ELR (cell line): Measurements from ENCODE around the gene SPIRE1.
"Not testable (repeated sequence)": the region's sequence is repeated elsewhere in the genome, so short reads cannot be mapped to it uniquely, and the experiment has no call there.

Experiments used
- DNase-seq: peaks from one replicate; pipeline ENCODE4 v3.0.0-alpha.2; 2015; ENCODE audit warnings: low read depth

SPIRE1 gene

GRCh38 chr18:12598181-12598930 lies 59.6 kb downstream of the SPIRE1 start:
- peak; percentile 80 for DNase-seq

GRCh38 chr18:12597760-12598159 lies 60.1 kb downstream of the SPIRE1 start:
- DNase-seq = peak; percentile 97

- DNase-seq = no peak
Measured at GRCh38 chr18:12595571-12596255, 62.2 kb downstream of the SPIRE1 start.

- no peak for DNase-seq
Measured at GRCh38 chr18:12593866-12594265, 64.0 kb downstream of the SPIRE1 start.

GRCh38 chr18:12592597-12593127 lies 65.2 kb downstream of the SPIRE1 start:
- DNase-seq = no peak

- no peak for DNase-seq
Measured at GRCh38 chr18:12589448-12589847, 68.5 kb downstream of the SPIRE1 start.

- no peak for DNase-seq
Measured at GRCh38 chr18:12586956-12587355, 71.0 kb downstream of the SPIRE1 start.

GRCh38 chr18:12585218-12585617 lies 72.7 kb downstream of the SPIRE1 start:
- no peak for DNase-seq

- DNase-seq = no peak
Measured at GRCh38 chr18:12580630-12581342, 77.1 kb downstream of the SPIRE1 start.

- no peak for DNase-seq
Measured at GRCh38 chr18:12579775-12580174, 78.1 kb downstream of the SPIRE1 start.

- DNase-seq = no peak
Measured at GRCh38 chr18:12577848-12578247, 80.1 kb downstream of the SPIRE1 start.

- no peak for DNase-seq
Measured at GRCh38 chr18:12574494-12575185, 83.3 kb downstream of the SPIRE1 start.

GRCh38 chr18:12571630-12572029 lies 86.3 kb downstream of the SPIRE1 start:
- DNase-seq = no peak

GRCh38 chr18:12569791-12570190 lies 88.1 kb downstream of the SPIRE1 start:
- no peak for DNase-seq

- DNase-seq = no peak
Measured at GRCh38 chr18:12567849-12568248, 90.1 kb downstream of the SPIRE1 start.

GRCh38 chr18:12564861-12565260 lies 93.0 kb downstream of the SPIRE1 start:
- DNase-seq = no peak

- DNase-seq = no peak
Measured at GRCh38 chr18:12564378-12564777, 93.5 kb downstream of the SPIRE1 start.

GRCh38 chr18:12560600-12560999 lies 97.3 kb downstream of the SPIRE1 start:
- DNase-seq = not testable (repeated sequence)

GRCh38 chr18:12559319-12559718 lies 98.6 kb downstream of the SPIRE1 start:
- no peak for DNase-seq

- DNase-seq = no peak
Measured at GRCh38 chr18:12556946-12557806, 100.7 kb downstream of the SPIRE1 start.

GRCh38 chr18:12554796-12555388 lies 103.0 kb downstream of the SPIRE1 start:
- no peak for DNase-seq
